ENCODE data around the gene TBATA. TPM values are rescaled to one million over a fixed set of nuclear protein-coding genes. Genes with fewer than 3 reads are reported as not detected.
"Not testable (repeated sequence)": the region's sequence is repeated elsewhere in the genome, so short reads cannot be mapped to it uniquely, and the experiment has no call there.

TBATA gene
- polyA plus RNA-seq, 3 donors: not detected

DNA sequence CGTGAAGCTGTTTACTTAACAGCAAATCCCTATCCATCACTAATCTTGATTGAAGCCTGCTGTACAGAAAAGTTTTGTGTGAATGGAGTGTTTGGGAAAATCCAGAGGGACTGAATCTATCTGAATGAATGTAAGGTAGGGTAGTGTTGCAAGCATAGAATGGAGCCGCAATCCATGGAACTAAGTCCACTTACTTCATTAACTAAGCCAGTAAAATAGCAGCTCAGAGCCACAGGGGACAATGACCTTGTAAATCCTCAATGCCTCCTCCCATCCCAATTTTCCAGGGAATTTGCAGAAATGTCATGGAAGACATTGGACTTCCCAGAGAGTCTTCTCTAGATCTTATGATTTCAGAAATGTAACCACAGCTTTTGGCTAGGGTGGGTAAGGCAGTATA, 15.2 kb downstream of the TBATA start:
- Histone ChIP-seq H3K9me3 (replicated peaks in 1 of 2; ENCODE audit: control insufficient read depth in 1 of 2, insufficient read depth in 1 of 2, low read length in 2 of 2) (peaks cover 10 to 13% of the 10 kb centered on the region in 2 donors), H3K27ac (ENCODE audit: low read depth in 1 of 2, low read length in 2 of 2) (no peak overlapping the region), H3K36me3 (replicated peaks in 1 of 2; ENCODE audit: control insufficient read depth in 1 of 2, insufficient read depth in 2 of 2, low read length in 2 of 2) (no peaks in the 10 kb centered on the region), H3K4me1 (ENCODE audit: control insufficient read depth in 1 of 2, insufficient read depth in 2 of 2, low read length in 2 of 2) (no peaks in the 10 kb centered on the region), H2AFZ (ENCODE audit: insufficient read depth, low read depth, low read length, poor library complexity, severe bottlenecking) (no peak overlapping the region), H3K79me2 (ENCODE audit: insufficient read depth, low read length) (no peaks in the 10 kb centered on the region), H3K4me2 (replicated peaks; ENCODE audit: extremely low read depth, low read length, poor library complexity, severe bottlenecking) (no peak overlapping the region), H4K20me1 (ENCODE audit: insufficient read depth, low read length) (no peaks in the 10 kb centered on the region), H3K9ac (ENCODE audit: insufficient read depth, low read length, poor library complexity, severe bottlenecking) (no peak overlapping the region), H3K27me3 (ENCODE audit: control insufficient read depth in 2 of 2, insufficient read depth in 2 of 2, low read length in 2 of 2) (no peaks in the 10 kb centered on the region), H3K4me3 (replicated peaks in 1 of 3; ENCODE audit: low read depth in 2 of 3, low read length in 3 of 3) (no peak overlapping the region)
- TF ChIP-seq, protein P1, sequence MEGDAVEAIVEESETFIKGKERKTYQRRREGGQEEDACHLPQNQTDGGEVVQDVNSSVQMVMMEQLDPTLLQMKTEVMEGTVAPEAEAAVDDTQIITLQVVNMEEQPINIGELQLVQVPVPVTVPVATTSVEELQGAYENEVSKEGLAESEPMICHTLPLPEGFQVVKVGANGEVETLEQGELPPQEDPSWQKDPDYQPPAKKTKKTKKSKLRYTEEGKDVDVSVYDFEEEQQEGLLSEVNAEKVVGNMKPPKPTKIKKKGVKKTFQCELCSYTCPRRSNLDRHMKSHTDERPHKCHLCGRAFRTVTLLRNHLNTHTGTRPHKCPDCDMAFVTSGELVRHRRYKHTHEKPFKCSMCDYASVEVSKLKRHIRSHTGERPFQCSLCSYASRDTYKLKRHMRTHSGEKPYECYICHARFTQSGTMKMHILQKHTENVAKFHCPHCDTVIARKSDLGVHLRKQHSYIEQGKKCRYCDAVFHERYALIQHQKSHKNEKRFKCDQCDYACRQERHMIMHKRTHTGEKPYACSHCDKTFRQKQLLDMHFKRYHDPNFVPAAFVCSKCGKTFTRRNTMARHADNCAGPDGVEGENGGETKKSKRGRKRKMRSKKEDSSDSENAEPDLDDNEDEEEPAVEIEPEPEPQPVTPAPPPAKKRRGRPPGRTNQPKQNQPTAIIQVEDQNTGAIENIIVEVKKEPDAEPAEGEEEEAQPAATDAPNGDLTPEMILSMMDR (IDR thresholded peaks at IDR 0.05): no peak
- Mint-ChIP-seq H3K9me3 (peaks cover 11 to 23% (median 16%) of the 10 kb centered on the region in 7 donors), H3K27me3 (ENCODE audit: low read depth in 3 of 3) (peaks cover 1 to 8% (median 3%) of the 10 kb centered on the region in 3 donors), H3K27ac (no peak overlapping the region), H3K4me1 (no peaks in the 10 kb centered on the region), H3K36me3 (peaks cover 0 to 2% of the 10 kb centered on the region in 2 donors), H3K4me3 (no peak overlapping the region)
- no peak for DNase-seq
- intact Hi-C loops (cut with micrococcal nuclease): no loop called here
- WGBS (ENCODE audit: insufficient coverage): no CpG with 5 or more reads among the region's 2 CpGs

DNA sequence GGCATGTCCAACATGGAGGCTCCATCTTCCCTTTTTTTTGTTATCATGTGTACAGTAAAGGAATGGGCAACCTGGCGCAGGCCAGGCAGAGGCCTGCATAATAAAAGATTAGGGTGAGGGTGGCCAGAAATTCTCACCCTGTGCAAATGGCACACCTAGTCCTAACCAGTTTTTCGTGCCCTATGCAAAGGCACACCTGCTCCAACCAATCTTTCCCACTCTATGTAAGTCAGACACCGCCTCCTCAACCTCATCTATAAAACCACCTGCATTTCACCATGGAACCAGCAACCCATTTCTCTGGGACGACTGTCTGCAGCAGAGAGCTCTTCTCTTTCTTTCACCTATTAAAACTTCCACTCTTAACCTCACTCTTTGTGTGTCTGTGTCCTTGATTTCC, 16.1 kb downstream of the TBATA start:
- peaks cover 10 to 13% of the 10 kb centered on the region in 2 donors for H3K9me3 ChIP-seq (replicated peaks in 1 of 2; ENCODE audit: control insufficient read depth in 1 of 2, insufficient read depth in 1 of 2, low read length in 2 of 2)
- H3K79me2 ChIP-seq (ENCODE audit: insufficient read depth, low read length): no peaks in the 10 kb centered on the region
- H3K4me3 ChIP-seq (replicated peaks in 1 of 3; ENCODE audit: low read depth in 2 of 3, low read length in 3 of 3): no peak overlapping the region
- Mint-ChIP-seq H3K27ac (no peak overlapping the region), H3K4me3 (no peak overlapping the region), H3K27me3 (ENCODE audit: low read depth in 3 of 3) (peaks cover 0 to 8% (median 3%) of the 10 kb centered on the region in 3 donors), H3K36me3 (peaks cover 0 to 2% of the 10 kb centered on the region in 2 donors), H3K9me3 (peaks cover 11 to 23% (median 16%) of the 10 kb centered on the region in 7 donors), H3K4me1 (no peaks in the 10 kb centered on the region)
- no peak overlapping the region for H3K9ac ChIP-seq (ENCODE audit: insufficient read depth, low read length, poor library complexity, severe bottlenecking)
- no peaks in the 10 kb centered on the region for H3K4me1 ChIP-seq (ENCODE audit: control insufficient read depth in 1 of 2, insufficient read depth in 2 of 2, low read length in 2 of 2)
- no peaks in the 10 kb centered on the region for H3K27me3 ChIP-seq (ENCODE audit: control insufficient read depth in 2 of 2, insufficient read depth in 2 of 2, low read length in 2 of 2)
- TF ChIP-seq, protein P1 (IDR thresholded peaks at IDR 0.05): no peak
- no peak overlapping the region for H3K4me2 ChIP-seq (replicated peaks; ENCODE audit: extremely low read depth, low read length, poor library complexity, severe bottlenecking)
- H2AFZ ChIP-seq (ENCODE audit: insufficient read depth, low read depth, low read length, poor library complexity, severe bottlenecking): no peak overlapping the region
- WGBS (ENCODE audit: insufficient coverage): 78% methylated on average over 3 of the region's 4 CpGs
- intact Hi-C loops (cut with micrococcal nuclease): no loop called here
- no peaks in the 10 kb centered on the region for H4K20me1 ChIP-seq (ENCODE audit: insufficient read depth, low read length)
- no peaks in the 10 kb centered on the region for H3K36me3 ChIP-seq (replicated peaks in 1 of 2; ENCODE audit: control insufficient read depth in 1 of 2, insufficient read depth in 2 of 2, low read length in 2 of 2)
- no peak overlapping the region for H3K27ac ChIP-seq (ENCODE audit: low read depth in 1 of 2, low read length in 2 of 2)
- DNase-seq: no peak

DNA sequence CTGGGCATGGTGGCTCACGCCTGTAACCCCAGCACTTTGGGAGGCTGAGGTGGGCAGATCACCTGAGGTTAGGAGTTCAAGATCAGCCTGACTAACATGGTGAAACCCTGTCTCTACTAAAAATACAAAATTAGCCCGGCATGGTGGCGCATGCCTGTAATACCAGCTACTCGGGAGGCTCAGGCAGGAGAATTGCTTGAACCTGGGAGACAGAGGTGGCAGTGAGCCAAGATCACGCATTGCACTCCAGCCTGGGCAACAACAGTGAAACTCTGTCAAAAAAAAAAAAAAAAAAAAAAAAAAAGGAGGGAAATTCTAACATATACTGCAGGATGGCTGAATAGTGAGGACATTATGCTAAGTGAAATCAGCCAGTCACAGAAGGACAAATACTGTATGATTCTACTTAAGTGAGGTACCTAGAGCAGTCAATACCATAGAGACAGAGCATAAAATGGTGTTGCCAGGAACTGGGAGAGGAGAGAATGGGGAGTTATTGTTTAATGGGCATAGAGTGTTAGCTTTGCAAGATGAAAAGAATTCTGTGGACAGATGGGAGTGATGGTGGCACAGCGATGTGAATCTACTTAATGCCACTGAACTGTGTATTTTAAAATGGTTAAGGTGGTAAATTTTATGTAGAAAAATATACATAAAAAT, 17.0 kb downstream of the TBATA start:
- H3K4me1 ChIP-seq (ENCODE audit: control insufficient read depth in 1 of 2, insufficient read depth in 2 of 2, low read length in 2 of 2); H3K4me1 Mint-ChIP-seq; H3K27ac Mint-ChIP-seq; H3K79me2 ChIP-seq (ENCODE audit: insufficient read depth, low read length); H3K4me3 Mint-ChIP-seq; H3K27me3 Mint-ChIP-seq (ENCODE audit: low read depth in 3 of 3); H4K20me1 ChIP-seq (ENCODE audit: insufficient read depth, low read length); intact Hi-C loops (cut with micrococcal nuclease); H3K9ac ChIP-seq (ENCODE audit: insufficient read depth, low read length, poor library complexity, severe bottlenecking); DNase-seq; H3K27ac ChIP-seq (ENCODE audit: low read depth in 1 of 2, low read length in 2 of 2); H2AFZ ChIP-seq (ENCODE audit: insufficient read depth, low read depth, low read length, poor library complexity, severe bottlenecking); H3K4me2 ChIP-seq (replicated peaks; ENCODE audit: extremely low read depth, low read length, poor library complexity, severe bottlenecking); H3K36me3 ChIP-seq (replicated peaks in 1 of 2; ENCODE audit: control insufficient read depth in 1 of 2, insufficient read depth in 2 of 2, low read length in 2 of 2); H3K4me3 ChIP-seq (replicated peaks in 1 of 3; ENCODE audit: low read depth in 2 of 3, low read length in 3 of 3); H3K36me3 Mint-ChIP-seq; H3K27me3 ChIP-seq (ENCODE audit: control insufficient read depth in 2 of 2, insufficient read depth in 2 of 2, low read length in 2 of 2): not testable (repeated sequence)
- peaks cover 11 to 23% (median 16%) of the 10 kb centered on the region in 7 donors for H3K9me3 Mint-ChIP-seq
- peaks cover 10 to 13% of the 10 kb centered on the region in 2 donors for H3K9me3 ChIP-seq (replicated peaks in 1 of 2; ENCODE audit: control insufficient read depth in 1 of 2, insufficient read depth in 1 of 2, low read length in 2 of 2)
- 93% methylated on average over 2 of the region's 6 CpGs for WGBS (ENCODE audit: insufficient coverage)
